AG09309 (cell line): ENCODE results near the gene ZBP1.

Experiments
- DNase-seq: peaks from one replicate; pipeline ENCODE4 v3.0.0-alpha.2; 2010; ENCODE audit warnings: low read depth
- H3K4me3 ChIP-seq: 2 replicates; pipeline ENCODE4 v1.5.1; 2011; ENCODE audit warnings: mild to moderate bottlenecking, low read depth, low read length, moderate library complexity; ENCODE audit not compliant: control insufficient read depth
- TF ChIP-seq, protein P1 (sequence below): IDR thresholded peaks from 2 replicates; pipeline ENCODE4 v1.5.1; 2011; ENCODE audit warnings: mild to moderate bottlenecking, low read depth, low read length, inconsistent platforms; ENCODE audit not compliant: insufficient read depth, control insufficient read depth; ENCODE audit errors: missing control alignments

ZBP1 gene

DNA sequence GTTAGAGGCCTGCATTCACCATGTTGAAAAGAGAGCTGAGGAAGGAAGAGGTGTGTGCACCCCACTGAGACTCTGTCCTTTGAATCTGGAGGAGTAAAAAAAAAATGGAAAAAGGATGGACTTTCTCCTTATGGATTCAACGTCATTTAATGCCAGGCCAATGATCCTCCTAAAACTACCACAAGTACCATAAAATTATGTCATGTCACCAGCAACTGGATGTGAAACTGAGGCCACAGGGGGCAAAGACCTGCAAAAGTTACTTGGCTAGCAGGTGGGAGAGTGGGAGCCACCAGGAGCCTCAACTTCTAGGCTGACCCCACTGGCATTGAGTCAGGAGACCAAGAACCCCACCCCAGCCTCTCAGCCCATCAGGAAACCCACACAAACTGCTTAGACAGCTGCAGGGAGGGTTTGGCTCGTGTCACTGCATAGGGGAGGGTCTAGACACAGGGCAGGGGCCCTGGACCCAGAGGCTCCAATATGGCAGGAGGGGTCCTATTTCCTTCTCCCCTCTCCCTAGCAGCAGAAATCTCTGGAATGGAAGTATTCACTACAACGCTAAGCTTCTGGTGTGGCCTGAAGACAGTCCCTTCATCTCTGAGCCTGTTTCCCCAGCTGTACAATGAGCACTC lies 48.3 kb downstream of the ZBP1 start:
- TF ChIP-seq, protein P1, sequence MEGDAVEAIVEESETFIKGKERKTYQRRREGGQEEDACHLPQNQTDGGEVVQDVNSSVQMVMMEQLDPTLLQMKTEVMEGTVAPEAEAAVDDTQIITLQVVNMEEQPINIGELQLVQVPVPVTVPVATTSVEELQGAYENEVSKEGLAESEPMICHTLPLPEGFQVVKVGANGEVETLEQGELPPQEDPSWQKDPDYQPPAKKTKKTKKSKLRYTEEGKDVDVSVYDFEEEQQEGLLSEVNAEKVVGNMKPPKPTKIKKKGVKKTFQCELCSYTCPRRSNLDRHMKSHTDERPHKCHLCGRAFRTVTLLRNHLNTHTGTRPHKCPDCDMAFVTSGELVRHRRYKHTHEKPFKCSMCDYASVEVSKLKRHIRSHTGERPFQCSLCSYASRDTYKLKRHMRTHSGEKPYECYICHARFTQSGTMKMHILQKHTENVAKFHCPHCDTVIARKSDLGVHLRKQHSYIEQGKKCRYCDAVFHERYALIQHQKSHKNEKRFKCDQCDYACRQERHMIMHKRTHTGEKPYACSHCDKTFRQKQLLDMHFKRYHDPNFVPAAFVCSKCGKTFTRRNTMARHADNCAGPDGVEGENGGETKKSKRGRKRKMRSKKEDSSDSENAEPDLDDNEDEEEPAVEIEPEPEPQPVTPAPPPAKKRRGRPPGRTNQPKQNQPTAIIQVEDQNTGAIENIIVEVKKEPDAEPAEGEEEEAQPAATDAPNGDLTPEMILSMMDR = no peak
- DNase-seq = no peak

DNA sequence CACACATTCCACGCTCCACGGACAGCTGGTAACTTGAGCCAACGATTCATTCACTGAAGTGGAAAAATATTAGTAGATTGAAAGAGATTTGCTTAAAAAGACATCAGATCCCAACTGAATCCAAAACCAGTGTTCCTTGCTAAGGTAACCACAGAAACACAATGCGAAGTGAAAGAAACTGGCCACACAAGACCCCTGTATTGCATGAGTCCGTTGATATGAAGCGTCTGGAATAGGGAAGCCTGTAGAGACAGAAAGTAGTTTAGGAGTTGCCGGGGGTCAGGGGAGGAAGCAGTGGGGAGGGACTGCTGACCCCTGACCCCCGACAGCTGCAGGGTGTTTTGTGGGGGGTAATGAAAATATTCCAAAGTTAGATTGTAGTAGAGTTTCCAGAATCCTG lies 49.3 kb downstream of the ZBP1 start:
- no peak for DNase-seq
- TF ChIP-seq, protein P1 = no peak
- H3K4me3 ChIP-seq = no peak overlapping the region

More for the DNA sequence above, 48.3 kb downstream of the ZBP1 start:
- H3K4me3 ChIP-seq = no peak overlapping the region

DNA sequence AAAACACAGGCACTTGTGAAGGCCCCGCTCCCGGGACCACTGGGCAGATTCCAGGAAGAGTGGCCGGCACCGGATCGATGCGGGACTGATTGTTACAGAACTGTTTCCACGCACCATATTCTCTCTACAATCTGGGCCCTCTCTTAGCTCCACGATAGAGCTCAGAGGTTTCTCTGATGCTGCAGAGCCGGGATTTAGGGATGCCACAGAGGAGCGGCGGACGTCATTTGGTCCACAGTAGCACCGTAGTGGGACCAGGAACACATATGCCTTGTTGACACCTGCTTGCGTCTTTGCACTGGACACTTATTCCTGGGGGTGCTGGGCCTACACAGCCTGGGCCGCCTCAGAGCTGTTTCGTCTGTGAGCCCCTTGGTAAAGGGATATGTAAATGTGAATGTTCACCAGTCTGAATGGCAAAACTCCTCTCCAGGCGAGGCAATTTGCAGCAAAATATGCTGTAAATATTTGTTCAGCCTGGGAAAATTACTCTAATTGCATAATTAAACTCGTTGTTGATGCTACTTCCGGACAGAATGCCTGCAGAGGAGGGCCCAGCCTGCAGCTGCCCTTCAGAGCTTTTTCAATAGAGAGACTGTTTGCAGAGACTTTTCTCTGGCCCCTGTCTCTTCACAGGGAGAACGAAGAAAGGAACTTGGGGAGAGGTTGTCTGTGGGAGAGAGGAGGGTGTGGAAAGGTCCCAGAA lies 49.9 kb downstream of the ZBP1 start:
- TF ChIP-seq, protein P1 = no peak
- DNase-seq = no peak
- H3K4me3 ChIP-seq = no peak overlapping the region

DNA sequence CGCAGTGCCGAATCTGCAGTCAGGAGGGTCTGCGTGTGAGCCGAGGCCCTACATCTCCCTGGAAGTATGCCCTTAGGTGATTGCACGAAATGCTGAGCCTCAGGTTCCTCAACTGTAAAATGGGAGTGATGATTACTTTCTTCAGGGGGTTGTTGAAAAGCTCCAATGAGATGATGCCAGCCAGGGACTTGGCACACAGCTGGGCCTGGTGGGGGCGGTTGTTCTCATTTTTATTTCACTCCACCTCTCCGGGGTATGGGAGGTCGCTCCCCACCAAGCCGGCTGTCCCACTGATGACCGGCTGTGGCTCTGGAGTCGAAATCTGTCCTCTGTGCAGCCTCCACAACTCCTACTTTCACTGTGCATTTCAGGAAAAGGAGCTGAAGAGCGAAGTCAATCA lies 51.3 kb downstream of the ZBP1 start:
- no peak for DNase-seq
- H3K4me3 ChIP-seq = no peak overlapping the region
- TF ChIP-seq, protein P1 = no peak

DNA sequence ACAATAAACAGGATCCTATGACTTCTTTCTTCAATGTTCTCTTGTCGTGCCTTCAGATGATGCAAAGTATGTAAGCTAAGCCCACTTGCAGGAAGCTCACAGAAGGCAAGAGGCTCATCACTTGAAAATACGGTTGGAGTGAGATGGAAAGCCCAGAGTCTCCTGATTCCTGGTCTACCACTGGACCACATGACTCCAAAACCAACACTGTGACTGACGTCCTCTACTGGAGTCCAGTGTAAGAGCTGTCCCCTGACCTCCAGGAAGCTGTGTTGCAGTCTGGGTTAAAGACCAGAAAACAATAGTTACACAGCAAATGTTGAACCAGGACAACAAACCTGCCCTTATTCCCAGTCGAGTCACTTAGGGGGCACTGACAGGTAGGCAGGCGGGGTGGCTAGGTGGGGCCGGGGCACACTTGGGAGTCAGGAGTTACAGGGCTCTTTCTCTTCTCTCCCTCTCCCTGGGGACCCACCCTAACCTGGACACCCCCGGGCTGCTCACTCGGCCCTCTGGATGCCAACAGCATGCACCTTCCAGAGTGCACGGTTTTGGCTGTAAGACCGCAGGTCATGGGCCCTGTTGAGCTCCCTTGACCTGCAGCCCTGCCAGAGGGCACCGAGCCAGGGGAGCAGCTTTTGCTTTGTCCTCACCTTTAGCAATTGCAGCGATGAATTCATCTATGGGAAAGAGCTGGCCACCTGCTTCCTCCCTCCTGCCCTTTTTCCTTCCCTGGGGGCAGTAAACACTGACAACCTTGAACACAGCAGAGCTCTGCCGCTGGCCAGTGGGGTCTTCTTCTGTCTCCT lies 51.9 kb downstream of the ZBP1 start:
- TF ChIP-seq, protein P1 = no peak
- H3K4me3 ChIP-seq = no peak overlapping the region
- DNase-seq = no peak

DNA sequence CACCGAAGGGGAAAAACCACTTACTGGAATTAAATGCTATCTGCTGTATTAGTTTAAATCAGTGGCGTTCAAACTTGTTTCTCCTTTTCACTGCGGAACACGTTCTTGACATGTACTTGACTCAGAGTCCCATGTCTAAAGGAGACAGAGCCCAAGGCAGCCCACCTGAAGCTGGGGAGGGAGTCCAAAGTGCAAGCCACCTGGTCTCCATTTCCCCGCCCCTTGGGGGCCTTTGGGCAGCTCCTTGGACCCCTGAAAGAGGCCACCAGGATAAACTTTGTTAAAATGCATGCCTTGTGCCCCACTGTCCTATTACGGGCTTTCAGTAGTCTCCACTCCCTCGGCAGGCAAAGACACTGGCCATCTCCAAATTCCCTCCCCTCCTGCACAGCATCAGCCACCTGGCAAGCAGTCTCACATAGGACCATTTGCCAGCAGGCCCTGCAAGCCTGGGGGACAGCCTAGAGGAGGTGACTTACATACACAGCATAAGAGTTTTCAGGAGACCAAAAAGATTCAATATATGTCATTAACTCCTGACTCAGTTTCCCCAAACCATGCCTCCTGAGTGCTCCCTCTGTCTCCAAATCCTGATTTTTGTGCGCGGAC lies 52.7 kb downstream of the ZBP1 start:
- no peak overlapping the region for H3K4me3 ChIP-seq
- DNase-seq = no peak
- TF ChIP-seq, protein P1 = no peak
